ENCODE results near the gene PTPRQ. TPM values are rescaled to one million over a fixed set of nuclear protein-coding genes. Genes with fewer than 3 reads are reported as not detected.

The PTPRQ gene
- total and polyA plus RNA-seq, 12 donors: 0.04 to 1.9 (median 0.37) TPM; not detected in 1

DNA sequence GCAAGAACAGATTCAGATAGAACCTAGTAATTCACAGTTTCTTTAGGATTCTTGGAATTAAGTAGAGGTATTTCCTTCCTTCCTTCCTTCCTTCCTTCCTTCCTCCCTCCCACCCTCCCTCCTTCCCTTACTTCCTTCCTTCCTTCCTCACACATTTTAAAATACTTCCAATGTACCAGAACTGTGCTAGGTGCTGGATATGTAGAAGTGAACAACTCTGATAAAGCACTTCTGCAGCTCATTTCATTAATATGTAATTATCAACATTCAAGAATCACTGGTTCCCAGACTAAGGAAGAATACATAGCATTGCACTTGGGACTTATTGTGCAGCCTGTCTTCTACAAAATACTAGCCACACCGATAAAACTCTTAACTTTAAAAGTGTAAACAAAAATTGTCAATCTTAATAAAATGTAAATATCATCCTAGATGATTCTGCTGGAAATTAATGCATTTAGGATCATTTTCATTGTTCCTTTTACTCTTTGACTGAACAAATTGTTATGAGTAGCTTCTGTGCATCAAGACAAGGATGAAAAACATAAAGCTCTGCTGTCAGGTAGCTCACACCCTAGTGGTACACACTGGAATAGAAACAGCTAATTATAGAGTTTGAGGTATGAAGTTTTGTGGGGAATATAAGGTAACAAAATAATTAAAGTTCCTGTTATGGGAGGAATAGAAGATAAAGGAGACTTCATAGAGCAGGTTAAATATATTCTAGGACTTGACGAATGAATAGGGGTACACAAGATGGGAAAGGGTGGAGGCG, 163.5 kb downstream of the PTPRQ start:
- DNase-seq: no peak
- H3K4me3 ChIP-seq: no peak overlapping the region
- WGBS, 2 donors: 78 to 80% methylated on average over 3 of the region's 3 CpGs
- no peaks in the 10 kb centered on the region for H3K36me3 ChIP-seq
- no peaks in the 10 kb centered on the region for H3K4me1 ChIP-seq
- H3K27ac ChIP-seq: no peak overlapping the region
- intact Hi-C loops (cut with DNase I): no loop called here
- no peaks in the 10 kb centered on the region for H3K27me3 ChIP-seq
- TF ChIP-seq, protein P1, sequence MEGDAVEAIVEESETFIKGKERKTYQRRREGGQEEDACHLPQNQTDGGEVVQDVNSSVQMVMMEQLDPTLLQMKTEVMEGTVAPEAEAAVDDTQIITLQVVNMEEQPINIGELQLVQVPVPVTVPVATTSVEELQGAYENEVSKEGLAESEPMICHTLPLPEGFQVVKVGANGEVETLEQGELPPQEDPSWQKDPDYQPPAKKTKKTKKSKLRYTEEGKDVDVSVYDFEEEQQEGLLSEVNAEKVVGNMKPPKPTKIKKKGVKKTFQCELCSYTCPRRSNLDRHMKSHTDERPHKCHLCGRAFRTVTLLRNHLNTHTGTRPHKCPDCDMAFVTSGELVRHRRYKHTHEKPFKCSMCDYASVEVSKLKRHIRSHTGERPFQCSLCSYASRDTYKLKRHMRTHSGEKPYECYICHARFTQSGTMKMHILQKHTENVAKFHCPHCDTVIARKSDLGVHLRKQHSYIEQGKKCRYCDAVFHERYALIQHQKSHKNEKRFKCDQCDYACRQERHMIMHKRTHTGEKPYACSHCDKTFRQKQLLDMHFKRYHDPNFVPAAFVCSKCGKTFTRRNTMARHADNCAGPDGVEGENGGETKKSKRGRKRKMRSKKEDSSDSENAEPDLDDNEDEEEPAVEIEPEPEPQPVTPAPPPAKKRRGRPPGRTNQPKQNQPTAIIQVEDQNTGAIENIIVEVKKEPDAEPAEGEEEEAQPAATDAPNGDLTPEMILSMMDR (IDR thresholded peaks at IDR 0.05): no peak
- ATAC-seq: no peak
- no peaks in the 10 kb centered on the region for H3K9me3 ChIP-seq

DNA sequence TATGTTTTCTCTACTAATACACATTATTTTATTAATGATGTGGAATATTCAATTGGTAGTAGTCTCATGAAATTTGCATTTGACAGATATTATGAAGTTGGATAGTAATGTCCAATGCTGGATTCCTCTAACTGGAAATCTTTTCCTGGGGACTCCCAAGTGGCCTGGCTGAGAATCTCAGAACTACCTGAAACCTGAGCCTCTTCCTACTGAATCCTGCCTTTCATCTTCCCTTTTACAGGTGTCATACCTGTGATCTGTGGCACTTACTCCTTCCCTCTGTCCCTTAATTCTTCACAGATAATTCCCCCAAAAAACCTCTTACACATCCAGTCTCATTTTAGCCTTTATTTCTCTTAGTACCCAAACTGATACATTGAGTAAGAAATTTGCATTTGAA, 173.7 kb downstream of the PTPRQ start:
- no peak for ATAC-seq
- no peak overlapping the region for H3K4me3 ChIP-seq
- intact Hi-C loops (cut with DNase I): no loop called here
- DNase-seq: no peak
- TF ChIP-seq, protein P1 (IDR thresholded peaks at IDR 0.05): no peak
- no peak overlapping the region for H3K27ac ChIP-seq
- H3K4me1 ChIP-seq: no peaks in the 10 kb centered on the region
- H3K27me3 ChIP-seq: no peaks in the 10 kb centered on the region
- no peaks in the 10 kb centered on the region for H3K36me3 ChIP-seq
- H3K9me3 ChIP-seq: no peaks in the 10 kb centered on the region

DNA sequence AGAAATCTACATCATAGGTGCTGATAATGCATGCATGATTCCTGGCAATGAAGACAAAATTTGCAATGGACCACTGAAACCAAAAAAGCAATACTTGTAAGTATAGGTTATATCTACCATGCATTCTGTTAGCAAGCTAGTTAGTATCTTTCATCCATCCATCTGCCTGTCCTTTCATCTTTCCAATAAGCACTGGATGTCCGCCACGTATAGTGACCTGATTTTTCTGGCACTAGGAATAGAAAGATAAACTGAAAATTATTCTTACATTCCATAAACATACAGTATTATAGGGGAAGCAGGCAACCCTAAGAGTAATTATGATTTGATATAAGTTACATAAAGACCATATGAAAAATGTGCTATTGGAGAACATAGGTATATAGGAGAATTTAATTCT, 176.2 kb downstream of the PTPRQ start:
- no peaks in the 10 kb centered on the region for H3K27me3 ChIP-seq
- DNase-seq (no peak), ATAC-seq (no peak)
- H3K27ac ChIP-seq: no peak overlapping the region
- no peaks in the 10 kb centered on the region for H3K36me3 ChIP-seq
- no peak overlapping the region for H3K4me3 ChIP-seq
- H3K9me3 ChIP-seq: no peaks in the 10 kb centered on the region
- intact Hi-C loops (cut with DNase I): no loop called here
- TF ChIP-seq, protein P1 (IDR thresholded peaks at IDR 0.05): no peak
- no peaks in the 10 kb centered on the region for H3K4me1 ChIP-seq
- 70% methylated on average over 2 of the region's 2 CpGs for WGBS, 2 donors

GRCh38 chr12:80622271-80622670, 178.2 kb downstream of the PTPRQ start:
- H3K4me3 ChIP-seq: no peak overlapping the region
- H3K9me3 ChIP-seq: no peaks in the 10 kb centered on the region
- H3K4me1 ChIP-seq: peaks cover 0 to 3% (median 0%) of the 10 kb centered on the region in 9 donors
- H3K27ac ChIP-seq: no peak overlapping the region
- no peak for DNase-seq
- ATAC-seq: no peak
- H3K36me3 ChIP-seq: no peaks in the 10 kb centered on the region
- 71 to 88% methylated on average over 1 of the region's 1 CpG for WGBS, 2 donors
- intact Hi-C loops (cut with DNase I): no loop called here
- H3K27me3 ChIP-seq: no peaks in the 10 kb centered on the region
- TF ChIP-seq, protein P1 (IDR thresholded peaks at IDR 0.05): no peak
